Stimulated activated CD4-positive, alpha-beta T cell treated with anti-CD3 and anti-CD28 coated beads, Interleukin-1b, Interleukin-23, amount 100 ng/mL, for 4 hours (primary cell): ENCODE data around the gene TNFRSF14.

ENCODE experiments used
- DNase-seq, 2 donors: peaks; one replicate each; pipeline ENCODE4 v3.0.0-alpha.2; 2020; ENCODE audit warnings: low read depth in 2 of 2

Gene TNFRSF14

GRCh38 chr1:2523191-2523890 lies 32.8 kb upstream of the TNFRSF14 start:
- DNase-seq, result no peak

DNA sequence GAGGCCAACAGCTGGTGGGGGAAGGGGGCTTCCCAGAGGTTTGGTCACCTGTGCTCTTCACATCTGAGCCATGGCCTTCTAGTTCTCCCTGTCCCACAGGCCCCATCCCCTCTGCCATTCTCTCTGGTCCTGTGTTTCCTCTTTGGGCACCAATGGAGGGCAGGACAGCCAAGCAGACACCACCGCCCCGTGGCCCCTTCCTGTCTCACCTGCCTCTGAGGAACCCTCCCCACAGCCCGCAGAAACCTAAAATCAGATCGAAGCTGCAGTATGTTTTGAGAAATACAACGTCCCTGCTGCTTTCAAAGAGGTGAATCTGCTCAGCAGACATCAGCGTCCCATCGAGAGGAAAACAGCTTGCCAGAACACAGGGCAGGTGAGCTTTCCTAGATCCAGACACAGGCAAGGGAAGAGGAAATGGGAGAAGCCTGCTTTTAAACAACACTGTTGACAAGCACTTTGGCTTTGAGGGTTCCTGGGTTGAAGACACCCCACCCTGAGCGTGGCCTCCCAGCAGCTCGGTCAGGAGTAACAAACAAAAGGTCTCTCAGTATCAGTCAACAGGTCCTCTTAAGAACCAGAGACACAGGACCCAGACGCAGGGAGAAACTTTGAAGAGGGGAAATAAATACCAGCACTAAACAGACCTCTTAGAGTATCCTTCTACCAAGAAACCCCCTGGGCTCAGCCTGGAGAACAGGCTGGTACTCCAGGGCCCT lies 32.1 kb upstream of the TNFRSF14 start:
- DNase-seq, result no peak

- DNase-seq, result no peak
Observed at GRCh38 chr1:2525572-2525919, 30.6 kb upstream of the TNFRSF14 start.

DNA sequence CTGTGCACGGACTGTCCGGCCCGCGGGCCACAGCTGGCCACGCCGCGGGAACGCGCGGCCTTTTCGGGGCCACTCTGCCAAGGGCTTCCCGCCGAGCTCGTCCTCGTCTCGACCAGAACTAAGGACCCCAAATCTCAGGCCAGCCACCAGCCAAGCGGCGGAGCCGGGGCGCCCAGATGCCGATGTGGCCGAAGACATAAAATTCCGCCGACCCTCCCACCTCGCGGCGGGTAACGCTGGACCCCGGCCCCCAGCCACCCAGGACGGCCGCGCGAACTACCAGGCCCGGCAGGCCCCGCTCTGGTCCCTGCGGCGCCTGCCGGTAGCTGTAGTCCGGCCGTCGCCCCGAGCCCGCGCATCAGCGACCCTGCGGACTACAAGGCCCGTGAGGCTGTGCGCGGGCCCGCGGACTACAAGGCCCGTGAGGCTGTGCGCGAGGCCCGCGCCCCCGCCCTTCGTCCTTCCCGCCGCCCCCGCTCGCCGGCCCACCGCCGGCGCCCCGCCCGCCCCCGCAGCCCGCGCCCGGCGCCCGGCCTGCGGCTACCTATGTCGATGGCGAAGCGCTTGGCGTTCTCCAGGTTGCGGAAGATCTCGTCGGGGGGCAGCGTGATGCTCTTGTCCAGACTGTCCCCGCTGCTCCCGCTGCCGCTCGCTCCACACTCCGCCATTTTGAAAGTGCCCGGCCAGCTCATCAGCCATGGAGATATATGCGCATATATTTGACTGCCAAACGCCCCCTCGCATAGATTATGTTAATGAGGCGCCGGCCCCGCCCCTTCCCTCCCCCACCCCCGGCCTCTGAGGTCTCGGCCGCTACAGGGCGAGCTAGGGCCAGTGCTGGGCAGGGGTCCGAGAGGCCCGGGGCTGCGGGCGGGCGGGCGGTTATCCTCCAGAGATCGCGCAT lies 30.0 kb upstream of the TNFRSF14 start, which contains the start of gene PANK4:
Gene PANK4, minus strand, starts transcription at position 677 of the 904 bp plus-strand sequence. Its CDS starts 9 bp downstream, at position 668.
- peak; percentile 83 to 87 for DNase-seq

DNA sequence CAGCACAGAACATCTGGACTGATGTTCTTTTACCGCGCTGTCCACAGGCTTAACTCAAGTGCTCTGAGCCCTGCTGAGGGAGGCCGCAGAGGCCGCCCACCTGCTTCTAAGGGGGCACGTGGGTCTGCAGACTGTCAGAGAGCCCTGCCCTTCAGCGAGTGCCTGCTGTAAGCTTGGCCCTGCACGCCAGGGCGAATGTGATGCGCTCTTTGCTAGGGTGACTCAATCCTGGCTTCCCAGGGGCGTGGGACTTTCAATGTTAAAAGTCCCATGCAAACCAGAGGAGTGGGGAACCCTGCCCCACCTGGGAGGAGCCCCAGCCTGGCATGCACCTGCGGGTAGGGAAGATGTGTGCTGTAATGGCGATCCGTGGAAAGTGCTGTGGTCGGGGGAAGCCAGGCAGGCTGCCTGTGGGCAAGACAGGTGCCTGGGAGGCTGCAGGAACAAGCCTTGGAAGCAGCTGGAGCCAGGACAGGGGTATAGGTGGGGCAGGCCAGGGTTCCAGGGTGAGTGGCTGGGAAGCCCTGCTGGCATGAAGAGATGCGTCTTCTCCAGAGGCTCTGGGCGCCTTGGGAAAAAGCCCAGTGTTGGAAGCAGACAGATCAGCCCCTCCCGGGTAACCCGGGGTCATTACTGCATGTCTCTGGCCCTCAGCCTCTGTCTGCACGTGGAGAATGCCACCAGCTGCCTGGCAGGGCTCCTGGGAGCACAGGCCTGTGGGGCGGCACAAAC lies 29.2 kb upstream of the TNFRSF14 start:
- DNase-seq, result peak in 1 of 2 donors; percentile 47

DNA sequence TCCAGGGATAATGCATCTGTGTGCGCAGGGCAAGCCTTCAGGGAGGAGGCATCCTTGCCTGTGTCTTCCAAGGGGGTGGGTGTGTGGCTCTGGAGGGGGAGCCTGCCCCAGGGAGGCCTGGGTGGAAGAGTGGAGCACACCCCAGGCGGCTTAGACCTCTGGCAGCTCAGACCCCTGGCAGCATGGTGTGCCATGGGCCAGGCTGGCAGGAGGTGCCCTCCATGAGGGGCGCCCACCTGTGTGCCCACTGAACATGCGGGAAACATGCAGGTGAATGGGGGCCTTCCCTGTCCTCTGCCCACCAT lies 28.7 kb upstream of the TNFRSF14 start:
- DNase-seq, result no peak

DNA sequence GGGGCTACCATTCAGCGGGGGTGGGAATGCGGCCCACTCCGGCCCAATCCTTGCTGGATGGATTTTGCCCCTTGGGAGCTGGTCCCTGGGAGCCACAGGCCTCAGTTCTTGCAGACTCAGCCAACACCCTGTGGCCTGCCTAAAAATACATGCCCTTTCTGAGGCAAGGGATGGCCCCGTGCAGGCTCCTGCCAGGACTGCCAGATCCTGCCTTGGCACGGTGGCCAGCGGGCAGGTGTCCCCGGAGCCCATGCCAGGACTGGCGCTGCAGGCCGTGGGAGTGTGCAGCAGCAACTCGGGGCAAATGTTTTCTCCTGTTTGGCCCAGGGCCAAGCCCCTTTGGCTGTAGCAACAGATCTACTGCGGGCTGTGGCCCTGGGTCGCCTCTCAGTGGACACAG lies 28.2 kb upstream of the TNFRSF14 start:
- no peak for DNase-seq

- no peak for DNase-seq
Observed at GRCh38 chr1:2528611-2528965, 27.6 kb upstream of the TNFRSF14 start.

DNA sequence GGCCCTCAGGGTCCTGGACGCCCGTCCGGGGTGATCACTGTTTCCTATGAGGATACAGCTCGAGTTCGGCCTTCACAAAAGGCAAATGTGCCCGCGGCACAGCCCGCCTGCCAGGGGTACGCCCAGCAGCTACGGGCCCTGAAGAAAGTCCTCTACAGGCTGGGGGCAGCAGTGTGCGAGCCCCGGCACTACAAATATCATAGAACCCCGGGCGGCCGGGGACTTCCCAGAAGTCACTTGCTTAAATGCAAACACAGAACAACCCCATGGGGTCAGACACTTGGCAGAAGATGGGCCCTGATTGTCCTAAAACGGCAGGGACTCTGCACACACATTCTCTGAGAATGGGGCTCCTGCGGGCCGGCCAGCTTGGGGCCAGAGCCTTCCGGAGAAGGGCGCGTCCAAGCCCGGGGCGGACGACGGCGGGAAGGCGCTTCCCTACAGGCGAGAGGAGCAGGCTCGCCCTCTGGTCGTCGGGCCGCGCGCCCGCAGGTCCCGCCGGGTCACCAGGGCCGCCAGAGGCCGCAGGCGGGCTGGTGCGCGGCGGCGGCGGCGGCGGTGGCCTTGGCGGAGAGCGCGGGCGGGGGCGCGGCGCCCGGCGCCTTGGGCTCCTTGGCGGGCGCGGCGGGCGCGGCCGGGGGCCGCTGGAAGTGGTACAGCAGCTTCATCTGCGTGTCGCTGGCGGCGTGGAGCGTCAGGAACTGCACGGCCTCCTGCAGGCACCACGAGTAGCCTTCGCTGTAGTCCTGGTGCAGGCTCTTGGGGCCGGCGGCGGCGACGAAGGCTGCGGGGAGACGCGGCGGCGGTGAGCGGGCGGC lies 27.0 kb upstream of the TNFRSF14 start:
- peak in 1 of 2 donors; percentile 55 for DNase-seq

DNA sequence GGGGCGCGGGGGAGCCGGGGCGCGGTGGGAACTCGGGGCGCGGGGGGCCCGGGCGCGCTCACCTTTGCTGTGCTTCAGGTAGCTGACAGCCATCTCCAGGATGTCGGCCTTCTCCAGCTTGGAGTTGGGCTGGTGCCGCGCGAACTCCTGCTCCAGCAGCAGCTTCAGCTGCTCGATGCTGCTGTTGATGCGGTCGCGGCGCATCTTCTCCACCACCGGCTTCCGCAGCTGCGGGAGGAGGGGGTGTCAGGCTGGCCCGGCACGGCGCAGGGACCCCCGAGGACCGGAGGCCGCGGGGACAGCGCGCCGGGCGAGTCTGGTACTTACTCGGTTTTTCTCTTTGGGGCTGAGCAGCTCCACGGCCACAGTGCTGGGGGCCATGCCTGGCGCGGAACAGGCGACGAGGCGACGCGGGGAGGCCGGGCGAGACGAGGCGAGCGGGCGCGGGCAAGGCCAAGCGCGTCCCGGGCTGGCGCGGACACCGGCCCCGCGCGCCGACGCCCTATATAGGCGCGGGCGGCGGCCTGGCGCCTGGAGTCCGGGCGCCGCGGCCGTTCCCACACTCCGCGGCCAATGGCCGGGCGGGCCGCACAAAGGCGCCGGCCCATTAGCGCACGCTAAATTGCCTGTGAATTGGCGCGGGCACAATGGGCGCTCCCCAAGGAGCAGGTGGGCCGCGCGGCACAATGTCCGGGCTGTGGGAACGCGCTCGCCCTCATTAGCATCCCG lies 26.2 kb upstream of the TNFRSF14 start, which contains the start of gene HES5:
Gene HES5, minus strand, starts transcription at position 480 of the 729 bp plus-strand sequence. Its CDS starts 99 bp downstream, at position 381.
- no peak for DNase-seq

DNA sequence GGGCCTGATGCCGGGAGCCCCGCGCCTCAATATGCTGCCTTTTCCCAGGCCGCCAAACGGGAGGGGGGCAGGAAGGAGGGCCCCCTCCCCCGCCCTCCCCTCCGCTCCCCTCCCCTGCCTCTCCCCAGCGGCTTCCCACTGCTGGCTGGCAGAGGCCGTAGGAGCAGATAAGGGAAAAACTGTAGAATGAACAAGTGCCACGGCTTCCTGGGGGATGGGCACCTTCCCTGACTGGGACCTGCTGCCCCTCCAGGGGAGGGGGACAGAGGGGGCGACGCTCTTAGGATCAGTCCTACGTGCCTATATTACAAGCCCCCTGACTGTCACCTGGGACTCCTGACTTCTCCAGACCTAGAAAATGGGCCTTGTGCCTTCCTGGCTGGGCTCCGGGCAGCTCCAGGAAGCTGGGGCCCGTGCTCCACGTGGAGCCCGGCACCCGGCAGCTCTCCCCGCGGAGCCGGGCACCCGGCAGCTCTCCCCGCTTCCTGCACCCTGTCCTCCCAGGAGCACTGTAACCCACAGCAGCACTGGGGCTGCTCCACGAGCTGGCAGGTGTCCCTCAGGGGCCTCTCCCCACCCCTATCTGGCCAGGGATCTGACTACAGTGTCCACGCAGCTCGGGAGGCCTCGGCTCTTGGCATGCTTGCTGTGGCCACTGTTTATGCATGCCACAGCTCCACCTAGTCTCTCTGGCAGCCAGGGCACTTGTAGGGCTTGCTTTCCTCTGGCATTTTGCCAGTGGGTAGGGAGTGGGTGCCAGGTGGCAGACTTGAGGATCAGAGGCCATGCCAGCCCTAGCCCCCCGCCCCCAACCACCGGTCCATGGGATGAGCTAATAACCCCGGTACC lies 25.4 kb upstream of the TNFRSF14 start:
- no peak for DNase-seq

GRCh38 chr1:2532485-2533160 lies 23.5 kb upstream of the TNFRSF14 start:
- no peak for DNase-seq

- DNase-seq, result no peak
Observed at GRCh38 chr1:2533365-2533764, 22.8 kb upstream of the TNFRSF14 start.

GRCh38 chr1:2534315-2534686 lies 21.9 kb upstream of the TNFRSF14 start:
- DNase-seq, result no peak

DNA sequence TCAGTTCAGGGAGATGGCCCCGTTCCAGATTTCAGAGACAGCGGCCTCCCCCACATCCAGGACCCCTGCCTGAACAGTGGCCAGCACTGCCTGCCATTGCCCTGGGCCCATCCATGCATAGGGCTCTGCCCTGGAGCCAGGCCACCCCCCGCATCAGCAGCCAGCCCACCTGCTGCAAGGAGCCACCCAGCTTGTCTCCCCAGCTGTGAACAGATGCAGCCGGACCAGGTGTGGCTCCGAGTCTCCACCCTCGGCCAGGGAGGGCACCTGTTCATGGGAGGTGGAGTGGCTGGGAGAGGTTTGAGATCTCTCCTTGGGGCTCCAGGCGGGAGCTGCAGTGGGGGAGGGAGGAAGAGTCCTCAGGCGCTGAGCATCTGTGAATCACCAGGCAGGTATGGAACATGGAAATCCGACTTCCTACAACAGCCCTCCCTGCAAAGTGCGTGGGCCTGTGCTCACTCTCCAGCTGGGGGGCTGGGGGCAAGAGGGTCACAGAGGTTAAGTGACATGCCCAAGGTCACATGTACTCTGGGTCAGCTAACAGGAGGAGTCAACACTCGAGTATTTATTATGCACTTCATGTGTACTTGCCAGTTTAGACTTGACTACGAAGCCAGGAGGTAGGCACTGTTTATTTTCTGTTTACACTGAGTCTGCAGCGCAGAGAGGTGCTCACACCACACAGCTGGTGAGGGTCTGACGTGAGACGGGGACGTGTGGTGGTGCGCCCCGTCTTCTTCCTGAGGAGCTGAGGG lies 21.3 kb upstream of the TNFRSF14 start:
- no peak for DNase-seq

DNA sequence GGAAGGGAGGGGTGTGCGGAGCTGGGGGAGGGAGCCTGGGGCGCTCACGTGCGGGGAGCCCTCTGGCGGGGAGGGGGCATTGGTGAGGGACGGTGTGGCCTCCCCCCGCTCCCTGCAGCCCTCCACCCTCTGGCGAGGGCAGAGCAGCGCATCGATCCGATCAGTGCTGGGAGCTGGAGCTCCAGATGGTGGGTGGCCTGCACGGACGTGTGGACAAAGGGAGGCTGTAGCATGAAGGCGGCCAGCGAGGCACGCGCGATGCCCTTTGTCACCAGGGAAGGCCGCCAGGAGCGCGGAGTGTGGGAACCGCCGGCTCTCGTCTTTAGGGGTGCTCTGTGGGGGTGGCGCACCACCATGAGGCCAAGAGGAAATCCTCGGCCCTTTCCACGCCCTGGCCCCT lies 20.7 kb upstream of the TNFRSF14 start:
- DNase-seq, result no peak

DNA sequence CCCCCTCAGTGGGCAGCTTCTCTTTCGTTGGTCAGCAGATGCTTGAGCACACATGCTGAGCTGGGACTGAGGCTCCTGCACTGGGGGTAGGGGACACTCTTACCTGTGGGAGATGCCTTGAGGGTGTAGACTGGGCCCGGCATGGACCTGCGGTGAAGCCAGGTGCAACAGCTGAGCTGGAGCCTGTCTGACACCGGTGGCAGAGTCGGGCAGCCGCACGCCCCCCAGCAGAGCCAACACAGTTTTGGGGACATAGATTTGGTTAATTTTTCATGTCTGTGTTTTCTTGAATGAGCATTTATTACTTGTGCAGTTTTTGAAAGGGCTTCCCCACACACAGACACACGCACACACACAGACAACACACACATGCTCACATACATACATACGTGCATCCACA lies 20.2 kb upstream of the TNFRSF14 start:
- no peak for DNase-seq

GRCh38 chr1:2537784-2538115 lies 18.4 kb upstream of the TNFRSF14 start:
- DNase-seq, result no peak
